Caco-2 (cell line): ENCODE measurements around the gene TNS1. TPM values are rescaled to one million over a fixed set of nuclear protein-coding genes. Genes with fewer than 3 reads are reported as not detected.

Source experiments
- BruUV-seq: library from RNA; stranded (reverse); fragments of 400-500 nt; replicated peaks from 2 replicates; lab custom pipeline; 2021; lab: Mats Ljungman, UMichigan
- CTCF ChIA-PET: fragments of 300-600 bp; sonication (Branson Sonifier 250); formaldehyde crosslinking; loops from one replicate; lab custom pipeline; 2022; ENCODE audit warnings: antibody characterized with exemption; lab: Charles Lee
- POLR2A ChIA-PET: fragments of 300-600 bp; sonication (Branson Sonifier 250); formaldehyde crosslinking; loops from one replicate; lab custom pipeline; 2022; ENCODE audit warnings: antibody characterized with exemption; lab: Charles Lee
- DNase-seq, 2 experiments: peaks; one replicate each; pipeline versions ENCODE4 v3.0.0 to v3.0.0-alpha.2; 2020 to 2022
- H3K27me3 ChIP-seq: replicated peaks from 2 replicates; pipeline ENCODE4 v1.6.0; 2011; ENCODE audit warnings: low read length; ENCODE audit not compliant: control insufficient read depth, insufficient read depth
- H3K36me3 ChIP-seq: 2 replicates; pipeline ENCODE4 v1.5.1; 2011; ENCODE audit warnings: low read length; ENCODE audit not compliant: control insufficient read depth, insufficient read depth
- H3K4me1 ChIP-seq: fragments of 250-450 bp; sonication (Bioruptor Pico); 2 replicates; pipeline ENCODE4 v1.5.1; 2020; ENCODE audit warnings: mild to moderate bottlenecking
- H3K4me3 ChIP-seq: 2 replicates; pipeline ENCODE4 v1.5.1; 2011; ENCODE audit warnings: low read depth, mild to moderate bottlenecking, control low read depth, low read length
- H3K9me3 ChIP-seq: fragments of 250-450 bp; sonication (Bioruptor Pico); 2 replicates; pipeline ENCODE4 v1.5.1; 2020; ENCODE audit warnings: mild to moderate bottlenecking, moderate library complexity
- H3K27ac Mint-ChIP-seq: one replicate; pipeline ENCODE4 v1.8.0; 2022; ENCODE audit warnings: mixed read lengths; ENCODE audit not compliant: unreplicated experiment
- H3K27me3 Mint-ChIP-seq: one replicate; pipeline ENCODE4 v1.8.0; 2022; ENCODE audit warnings: mixed read lengths; ENCODE audit not compliant: insufficient read depth, unreplicated experiment
- H3K36me3 Mint-ChIP-seq: one replicate; pipeline ENCODE4 v1.8.0; 2022; ENCODE audit warnings: mild to moderate bottlenecking, mixed read lengths; ENCODE audit not compliant: insufficient read depth, unreplicated experiment
- H3K4me1 Mint-ChIP-seq: one replicate; pipeline ENCODE4 v1.8.0; 2022; ENCODE audit warnings: low read depth, mixed read lengths; ENCODE audit not compliant: unreplicated experiment
- H3K4me3 Mint-ChIP-seq: one replicate; pipeline ENCODE4 v1.8.0; 2022; ENCODE audit warnings: mild to moderate bottlenecking, moderate library complexity, mixed read lengths; ENCODE audit not compliant: unreplicated experiment
- H3K9me3 Mint-ChIP-seq: one replicate; pipeline ENCODE4 v1.8.0; 2022; ENCODE audit warnings: mixed read lengths; ENCODE audit not compliant: unreplicated experiment
- CTCF ChIP-seq, 2 experiments: fragments of 200-600 bp in 1 of 2; IDR thresholded peaks; 1 replicate in 1 of 2; 2 replicates in 1 of 2; pipeline versions ENCODE4 v1.5.1 to v1.8.0; 2011 to 2022; ENCODE audit warnings: antibody characterized with exemption in 1 of 2, control low read depth in 1 of 2, inconsistent platforms in 1 of 2, low read depth in 1 of 2, low read length in 1 of 2, mild to moderate bottlenecking in 1 of 2, moderate library complexity in 1 of 2; ENCODE audit not compliant: insufficient read depth in 1 of 2, severe bottlenecking in 1 of 2, unreplicated experiment in 1 of 2
- intact Hi-C: fragments of 100-400 bp; cut with micrococcal nuclease; formaldehyde crosslinking; loops from one replicate; pipeline ENCODE4 v1.10.0; 2022; ENCODE audit not compliant: unreplicated experiment
- total RNA-seq: library from RNA; stranded (reverse); gene quantifications from 2 replicates; pipeline ENCODE4 v1.2.3, GENCODE V29; 2022

TNS1 gene
- total RNA-seq, 1 experiment from 2014 or later = 16.1 TPM

GRCh38 chr2:217906798-217907197 lies 96.0 kb downstream of the TNS1 start:
- H3K27ac Mint-ChIP-seq = no peak overlapping the region
- no peaks in the 10 kb centered on the region for H3K36me3 Mint-ChIP-seq
- peaks cover 21% of the 10 kb centered on the region for H3K4me1 Mint-ChIP-seq
- H3K4me3 Mint-ChIP-seq = no peak overlapping the region
- H3K4me1 ChIP-seq = peaks cover 25% of the 10 kb centered on the region
- H3K4me3 ChIP-seq = no peak overlapping the region
- no peak for DNase-seq
- H3K36me3 ChIP-seq = no peaks in the 10 kb centered on the region
- intact Hi-C loops = no loop called here
- TF ChIP-seq CTCF (IDR thresholded peaks at IDR 0.05; ENCODE audit: insufficient read depth in 1 of 2, low read depth in 1 of 2, low read length in 1 of 2, severe bottlenecking in 1 of 2, unreplicated experiment in 1 of 2) = no peak
- ChIA-PET CTCF (no interaction called here), POLR2A (no interaction called here)
- no peaks in the 10 kb centered on the region for H3K9me3 ChIP-seq
- no peaks in the 10 kb centered on the region for H3K27me3 ChIP-seq
- BruUV-seq = no TSS peak
- no peaks in the 10 kb centered on the region for H3K27me3 Mint-ChIP-seq
- H3K9me3 Mint-ChIP-seq = no peaks in the 10 kb centered on the region

GRCh38 chr2:217905896-217906295 lies 96.9 kb downstream of the TNS1 start:
- Histone ChIP-seq H3K9me3 (no peaks in the 10 kb centered on the region), H3K4me3 (no peak overlapping the region), H3K36me3 (no peaks in the 10 kb centered on the region), H3K27me3 (no peaks in the 10 kb centered on the region), H3K4me1 (peaks cover 34% of the 10 kb centered on the region)
- no peak for TF ChIP-seq CTCF (IDR thresholded peaks at IDR 0.05; ENCODE audit: insufficient read depth in 1 of 2, low read depth in 1 of 2, low read length in 1 of 2, severe bottlenecking in 1 of 2, unreplicated experiment in 1 of 2)
- H3K27ac Mint-ChIP-seq = no peak overlapping the region
- H3K36me3 Mint-ChIP-seq = no peaks in the 10 kb centered on the region
- no TSS peak for BruUV-seq
- ChIA-PET POLR2A (interaction anchor here (0.6 kb wide), 1 partner anchor 60 kb away, joined by 4 read pairs; no protein-coding TSS in a partner anchor), CTCF (no interaction called here)
- intact Hi-C loops = no loop called here
- H3K4me1 Mint-ChIP-seq = peaks cover 21% of the 10 kb centered on the region
- no peak overlapping the region for H3K4me3 Mint-ChIP-seq
- DNase-seq = no peak
- no peaks in the 10 kb centered on the region for H3K9me3 Mint-ChIP-seq
- H3K27me3 Mint-ChIP-seq = no peaks in the 10 kb centered on the region

- Histone ChIP-seq H3K27me3 (no peaks in the 10 kb centered on the region), H3K4me1 (peaks cover 38% of the 10 kb centered on the region), H3K9me3 (no peaks in the 10 kb centered on the region), H3K36me3 (no peaks in the 10 kb centered on the region), H3K4me3 (no peak overlapping the region)
- CTCF ChIA-PET = no interaction called here
- Mint-ChIP-seq H3K9me3 (no peaks in the 10 kb centered on the region), H3K4me1 (peaks cover 21% of the 10 kb centered on the region), H3K27ac (no peak overlapping the region), H3K27me3 (no peaks in the 10 kb centered on the region), H3K4me3 (no peak overlapping the region), H3K36me3 (no peaks in the 10 kb centered on the region)
- no peak for TF ChIP-seq CTCF (IDR thresholded peaks at IDR 0.05; ENCODE audit: insufficient read depth in 1 of 2, low read depth in 1 of 2, low read length in 1 of 2, severe bottlenecking in 1 of 2, unreplicated experiment in 1 of 2)
- intact Hi-C loops = no loop called here
- no peak for DNase-seq
- POLR2A ChIA-PET = interaction anchor here (0.6 kb wide), 1 partner anchor 61 kb away, joined by 4 read pairs; no protein-coding TSS in a partner anchor
- BruUV-seq = no TSS peak
Observed at GRCh38 chr2:217905395-217905794, 97.4 kb downstream of the TNS1 start.
